PFSK-1 (cell line): ENCODE measurements around the gene WDR20.

Source experiments
- POLR2AphosphoS5 ChIP-seq: IDR thresholded peaks from 2 replicates; pipeline ENCODE4 v1.6.1; 2012; ENCODE audit warnings: low read depth, mild to moderate bottlenecking, control low read depth, low read length, moderate library complexity
- SIN3A ChIP-seq: IDR thresholded peaks from 2 replicates; pipeline ENCODE4 v1.6.1; 2012; ENCODE audit warnings: mild to moderate bottlenecking, low read length, moderate library complexity, borderline replicate concordance; ENCODE audit not compliant: insufficient read depth
- TAF1 ChIP-seq: IDR thresholded peaks from 2 replicates; pipeline ENCODE4 v1.6.1; 2012; ENCODE audit warnings: low read length, control low read depth, borderline replicate concordance; ENCODE audit not compliant: insufficient read depth
- TF ChIP-seq, protein P1 (sequence below), 2 experiments: IDR thresholded peaks; 2 replicates each; pipeline versions ENCODE4 v1.6.1 to v1.8.0; 2011 to 2012; ENCODE audit warnings: low read depth in 2 of 2, low read length in 2 of 2, control low read depth in 1 of 2, inconsistent platforms in 1 of 2, mild to moderate bottlenecking in 1 of 2, moderate library complexity in 1 of 2; ENCODE audit not compliant: insufficient read depth in 1 of 2

DNA sequence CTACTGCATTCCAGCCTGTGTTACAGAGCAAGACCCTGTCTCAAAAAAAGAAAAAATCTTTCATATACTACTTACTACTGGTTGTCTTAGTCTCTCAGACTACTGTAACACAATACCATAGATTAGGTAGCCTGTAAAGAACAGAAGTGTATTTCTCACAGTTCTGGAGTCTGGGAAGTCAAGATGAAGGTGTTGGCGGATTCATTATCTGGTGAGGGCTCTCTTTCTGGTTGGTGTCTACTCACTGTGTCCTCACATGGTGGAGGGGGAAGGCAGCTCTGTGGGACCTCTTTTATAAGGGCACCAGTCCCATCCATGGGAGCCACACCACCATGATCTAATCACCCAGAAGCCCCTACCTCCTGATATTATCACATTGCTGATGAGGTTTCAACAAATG, 14.4 kb downstream of the WDR20 start:
- TF ChIP-seq, protein P1, sequence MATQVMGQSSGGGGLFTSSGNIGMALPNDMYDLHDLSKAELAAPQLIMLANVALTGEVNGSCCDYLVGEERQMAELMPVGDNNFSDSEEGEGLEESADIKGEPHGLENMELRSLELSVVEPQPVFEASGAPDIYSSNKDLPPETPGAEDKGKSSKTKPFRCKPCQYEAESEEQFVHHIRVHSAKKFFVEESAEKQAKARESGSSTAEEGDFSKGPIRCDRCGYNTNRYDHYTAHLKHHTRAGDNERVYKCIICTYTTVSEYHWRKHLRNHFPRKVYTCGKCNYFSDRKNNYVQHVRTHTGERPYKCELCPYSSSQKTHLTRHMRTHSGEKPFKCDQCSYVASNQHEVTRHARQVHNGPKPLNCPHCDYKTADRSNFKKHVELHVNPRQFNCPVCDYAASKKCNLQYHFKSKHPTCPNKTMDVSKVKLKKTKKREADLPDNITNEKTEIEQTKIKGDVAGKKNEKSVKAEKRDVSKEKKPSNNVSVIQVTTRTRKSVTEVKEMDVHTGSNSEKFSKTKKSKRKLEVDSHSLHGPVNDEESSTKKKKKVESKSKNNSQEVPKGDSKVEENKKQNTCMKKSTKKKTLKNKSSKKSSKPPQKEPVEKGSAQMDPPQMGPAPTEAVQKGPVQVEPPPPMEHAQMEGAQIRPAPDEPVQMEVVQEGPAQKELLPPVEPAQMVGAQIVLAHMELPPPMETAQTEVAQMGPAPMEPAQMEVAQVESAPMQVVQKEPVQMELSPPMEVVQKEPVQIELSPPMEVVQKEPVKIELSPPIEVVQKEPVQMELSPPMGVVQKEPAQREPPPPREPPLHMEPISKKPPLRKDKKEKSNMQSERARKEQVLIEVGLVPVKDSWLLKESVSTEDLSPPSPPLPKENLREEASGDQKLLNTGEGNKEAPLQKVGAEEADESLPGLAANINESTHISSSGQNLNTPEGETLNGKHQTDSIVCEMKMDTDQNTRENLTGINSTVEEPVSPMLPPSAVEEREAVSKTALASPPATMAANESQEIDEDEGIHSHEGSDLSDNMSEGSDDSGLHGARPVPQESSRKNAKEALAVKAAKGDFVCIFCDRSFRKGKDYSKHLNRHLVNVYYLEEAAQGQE (IDR thresholded peaks at IDR 0.05; ENCODE audit: insufficient read depth in 1 of 2, low read depth in 2 of 2, low read length in 2 of 2): no peak
- TF ChIP-seq POLR2AphosphoS5 (no peak), SIN3A (no peak), TAF1 (no peak)
